ENCODE data around the gene DLG4. TPM values are rescaled to one million over a fixed set of nuclear protein-coding genes. Genes with fewer than 3 reads are reported as not detected.

Gene DLG4
- total RNA-seq, 1 experiment from 2014 or later, result 2.0 TPM

GRCh38 chr17:7213895-7214299 is 5.7 kb downstream of the DLG4 start:
- no peaks in the 10 kb centered on the region for H3K9me3 Mint-ChIP-seq (ENCODE audit: low read depth, unreplicated experiment)
- no peak for TF ChIP-seq CTCF (IDR thresholded peaks at IDR 0.05; ENCODE audit: unreplicated experiment)
- intact Hi-C loops (cut with micrococcal nuclease; ENCODE audit: unreplicated experiment), result no loop called here
- peaks cover 17% of the 10 kb centered on the region for H3K4me1 Mint-ChIP-seq (ENCODE audit: low read depth, unreplicated experiment)
- peaks cover 70% of the 10 kb centered on the region for H3K27me3 Mint-ChIP-seq (ENCODE audit: unreplicated experiment)
- H3K4me3 Mint-ChIP-seq (ENCODE audit: low read depth, unreplicated experiment), result peak overlapping the region; percentile 74
- peaks cover 19% of the 10 kb centered on the region for H3K36me3 Mint-ChIP-seq (ENCODE audit: insufficient read depth, unreplicated experiment)
- H3K27ac Mint-ChIP-seq (ENCODE audit: unreplicated experiment), result peak overlapping the region; percentile 85
- no TSS peak for BruUV-seq (replicated peaks)
- no peak for DNase-seq
- CTCF ChIA-PET, result interaction anchor here (0.5 kb wide), 1 partner anchor 25 kb away, joined by 13 read pairs; no protein-coding TSS in a partner anchor

GRCh38 chr17:7211491-7212273 is 8.0 kb downstream of the DLG4 start:
- intact Hi-C loops (cut with micrococcal nuclease; ENCODE audit: unreplicated experiment), result no loop called here
- Mint-ChIP-seq H3K36me3 (ENCODE audit: insufficient read depth, unreplicated experiment) (peaks cover 19% of the 10 kb centered on the region), H3K27me3 (ENCODE audit: unreplicated experiment) (peaks cover 89% of the 10 kb centered on the region), H3K4me3 (ENCODE audit: low read depth, unreplicated experiment) (no peak overlapping the region), H3K27ac (ENCODE audit: unreplicated experiment) (no peak overlapping the region), H3K9me3 (ENCODE audit: low read depth, unreplicated experiment) (no peaks in the 10 kb centered on the region), H3K4me1 (ENCODE audit: low read depth, unreplicated experiment) (peaks cover 25% of the 10 kb centered on the region)
- BruUV-seq (replicated peaks), result no TSS peak
- CTCF ChIA-PET, result no interaction called here
- no peak for DNase-seq
- no peak for TF ChIP-seq CTCF (IDR thresholded peaks at IDR 0.05; ENCODE audit: unreplicated experiment)

GRCh38 chr17:7208754-7209460 is 10.7 kb downstream of the DLG4 start:
- H3K4me1 Mint-ChIP-seq (ENCODE audit: low read depth, unreplicated experiment), result peaks cover 16% of the 10 kb centered on the region
- no peak overlapping the region for H3K27ac Mint-ChIP-seq (ENCODE audit: unreplicated experiment)
- no peak overlapping the region for H3K4me3 Mint-ChIP-seq (ENCODE audit: low read depth, unreplicated experiment)

GRCh38 chr17:7208027-7208571 is 11.5 kb downstream of the DLG4 start:
- no TSS peak for BruUV-seq (replicated peaks)

More at GRCh38 chr17:7208754-7209460, 10.7 kb downstream of the DLG4 start:
- H3K9me3 Mint-ChIP-seq (ENCODE audit: low read depth, unreplicated experiment), result no peaks in the 10 kb centered on the region
- no peak for TF ChIP-seq CTCF (IDR thresholded peaks at IDR 0.05; ENCODE audit: unreplicated experiment)
- CTCF ChIA-PET, result no interaction called here
- H3K36me3 Mint-ChIP-seq (ENCODE audit: insufficient read depth, unreplicated experiment), result peaks cover 7% of the 10 kb centered on the region
- no peak for DNase-seq
- peaks cover 98% of the 10 kb centered on the region for H3K27me3 Mint-ChIP-seq (ENCODE audit: unreplicated experiment)
- intact Hi-C loops (cut with micrococcal nuclease; ENCODE audit: unreplicated experiment), result no loop called here
- BruUV-seq (replicated peaks), result no TSS peak

More at GRCh38 chr17:7208027-7208571, 11.5 kb downstream of the DLG4 start:
- Mint-ChIP-seq H3K9me3 (ENCODE audit: low read depth, unreplicated experiment) (no peaks in the 10 kb centered on the region), H3K27ac (ENCODE audit: unreplicated experiment) (no peak overlapping the region), H3K4me1 (ENCODE audit: low read depth, unreplicated experiment) (peaks cover 8% of the 10 kb centered on the region), H3K36me3 (ENCODE audit: insufficient read depth, unreplicated experiment) (no peaks in the 10 kb centered on the region), H3K4me3 (ENCODE audit: low read depth, unreplicated experiment) (no peak overlapping the region), H3K27me3 (ENCODE audit: unreplicated experiment) (peaks cover 98% of the 10 kb centered on the region)
- CTCF ChIA-PET, result no interaction called here
- intact Hi-C loops (cut with micrococcal nuclease; ENCODE audit: unreplicated experiment), result no loop called here
- DNase-seq, result no peak
- TF ChIP-seq CTCF (IDR thresholded peaks at IDR 0.05; ENCODE audit: unreplicated experiment), result no peak

All from Calu3 (cell line).